Cerebellar cortex (tissue), 1 donor: ENCODE results near the gene DCC.
"Not testable (repeated sequence)": the region's sequence is repeated elsewhere in the genome, so short reads cannot be mapped to it uniquely, and the experiment has no call there.

Source experiments
- DNase-seq: peaks from one replicate; pipeline ENCODE4 v3.0.0-alpha.2; 2015; ENCODE audit warnings: low spot score

DCC gene

GRCh38 chr18:53408271-53408670 lies 1068.3 kb downstream of the DCC start:
- no peak for DNase-seq

- DNase-seq, result no peak
These were observed 1071.5 kb downstream of the DCC start for GRCh38 chr18:53411511-53411910.

- DNase-seq, result no peak
These were observed 1077.0 kb downstream of the DCC start for GRCh38 chr18:53417003-53417402.

- no peak for DNase-seq
These were observed 1081.9 kb downstream of the DCC start for GRCh38 chr18:53421869-53422268.

GRCh38 chr18:53422896-53423295 lies 1082.9 kb downstream of the DCC start:
- DNase-seq, result no peak

- no peak for DNase-seq
These were observed 1086.7 kb downstream of the DCC start for GRCh38 chr18:53426666-53427184.

- DNase-seq, result no peak
These were observed 1101.9 kb downstream of the DCC start for GRCh38 chr18:53441761-53442414.

- no peak for DNase-seq
These were observed 1102.4 kb downstream of the DCC start for GRCh38 chr18:53442415-53442783.

GRCh38 chr18:53443336-53443735 lies 1103.3 kb downstream of the DCC start:
- DNase-seq, result no peak

GRCh38 chr18:53443831-53444230 lies 1103.8 kb downstream of the DCC start:
- no peak for DNase-seq

- no peak for DNase-seq
These were observed 1111.9 kb downstream of the DCC start for GRCh38 chr18:53451902-53452301.

GRCh38 chr18:53457068-53457467 lies 1117.1 kb downstream of the DCC start:
- DNase-seq, result no peak

GRCh38 chr18:53458268-53458667 lies 1118.3 kb downstream of the DCC start:
- no peak for DNase-seq

GRCh38 chr18:53458944-53459580 lies 1119.1 kb downstream of the DCC start:
- peak; percentile 22 for DNase-seq

GRCh38 chr18:53467756-53468155 lies 1127.8 kb downstream of the DCC start:
- DNase-seq, result no peak

- DNase-seq, result not testable (repeated sequence)
These were observed 1128.2 kb downstream of the DCC start for GRCh38 chr18:53468173-53468572.

- DNase-seq, result no peak
These were observed 1132.5 kb downstream of the DCC start for GRCh38 chr18:53472546-53472945.

- no peak for DNase-seq
These were observed 1138.2 kb downstream of the DCC start for GRCh38 chr18:53478155-53478554.

- DNase-seq, result no peak
These were observed 1146.3 kb downstream of the DCC start for GRCh38 chr18:53486296-53486695.

GRCh38 chr18:53489266-53489665 lies 1149.3 kb downstream of the DCC start:
- no peak for DNase-seq

GRCh38 chr18:53490019-53490418 lies 1150.0 kb downstream of the DCC start:
- no peak for DNase-seq

- no peak for DNase-seq
These were observed 1156.0 kb downstream of the DCC start for GRCh38 chr18:53496028-53496427.

- no peak for DNase-seq
These were observed 1164.0 kb downstream of the DCC start for GRCh38 chr18:53503914-53504441.

GRCh38 chr18:53508529-53508928 lies 1168.5 kb downstream of the DCC start:
- no peak for DNase-seq
